Fibroblast of lung (primary cell): ENCODE data around the gene PTPN7.

Source experiments
- EZH2 ChIP-seq: IDR thresholded peaks from 2 replicates; pipeline ENCODE4 v1.5.1; 2012; ENCODE audit warnings: low read length, control low read depth, mild to moderate bottlenecking; ENCODE audit errors: missing control alignments
- TF ChIP-seq, protein P1 (sequence below), 2 donors: IDR thresholded peaks in 1 of 2; conservative IDR thresholded peaks in 1 of 2; 1 replicate in 1 of 2; 2 replicates in 1 of 2; pipeline ENCODE4 v1.5.1; 2011 to 2012; ENCODE audit warnings: low read length in 2 of 2, control low read depth in 1 of 2, inconsistent platforms in 1 of 2, low read depth in 1 of 2, mild to moderate bottlenecking in 1 of 2

DNA sequence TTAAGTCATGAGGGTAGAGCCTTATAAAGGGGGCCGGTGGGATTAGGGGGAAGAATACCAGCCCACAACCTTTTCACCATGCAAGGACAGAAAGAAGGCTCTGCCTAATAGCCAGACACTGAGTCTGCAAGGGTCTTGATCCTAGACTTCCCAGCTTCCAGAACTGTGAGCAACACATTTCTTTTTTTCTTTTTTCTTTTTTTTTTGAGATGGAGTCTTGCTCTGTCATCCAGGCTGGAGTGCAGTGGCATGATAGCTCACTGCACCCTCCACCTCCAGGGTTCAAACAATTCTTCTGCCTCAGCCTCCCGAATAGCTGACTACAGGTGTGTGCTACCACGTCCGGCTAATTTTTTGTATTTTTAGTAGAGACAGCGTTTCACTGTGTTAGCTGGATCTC, 14.1 kb downstream of the PTPN7 start:
- TF ChIP-seq, protein P1, sequence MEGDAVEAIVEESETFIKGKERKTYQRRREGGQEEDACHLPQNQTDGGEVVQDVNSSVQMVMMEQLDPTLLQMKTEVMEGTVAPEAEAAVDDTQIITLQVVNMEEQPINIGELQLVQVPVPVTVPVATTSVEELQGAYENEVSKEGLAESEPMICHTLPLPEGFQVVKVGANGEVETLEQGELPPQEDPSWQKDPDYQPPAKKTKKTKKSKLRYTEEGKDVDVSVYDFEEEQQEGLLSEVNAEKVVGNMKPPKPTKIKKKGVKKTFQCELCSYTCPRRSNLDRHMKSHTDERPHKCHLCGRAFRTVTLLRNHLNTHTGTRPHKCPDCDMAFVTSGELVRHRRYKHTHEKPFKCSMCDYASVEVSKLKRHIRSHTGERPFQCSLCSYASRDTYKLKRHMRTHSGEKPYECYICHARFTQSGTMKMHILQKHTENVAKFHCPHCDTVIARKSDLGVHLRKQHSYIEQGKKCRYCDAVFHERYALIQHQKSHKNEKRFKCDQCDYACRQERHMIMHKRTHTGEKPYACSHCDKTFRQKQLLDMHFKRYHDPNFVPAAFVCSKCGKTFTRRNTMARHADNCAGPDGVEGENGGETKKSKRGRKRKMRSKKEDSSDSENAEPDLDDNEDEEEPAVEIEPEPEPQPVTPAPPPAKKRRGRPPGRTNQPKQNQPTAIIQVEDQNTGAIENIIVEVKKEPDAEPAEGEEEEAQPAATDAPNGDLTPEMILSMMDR (conservative IDR thresholded peaks at IDR 0.05 in 1 of 2, IDR thresholded peaks at IDR 0.05 in 1 of 2; ENCODE audit: low read depth in 1 of 2, low read length in 2 of 2) = no peak
- no peak for TF ChIP-seq EZH2
